H54 (cell line): Measurements from ENCODE around the gene ASS1.

Experiments
- DNase-seq: peaks from one replicate; pipeline ENCODE4 v3.0.0; 2011; ENCODE audit warnings: low spot score, mixed read lengths; ENCODE audit not compliant: insufficient read length
- FAIRE-seq: peaks from 3 replicates; lab custom pipeline; 2011; peaks lifted over from hg19 to GRCh38; lab: Jason Lieb, UNC
- POLR2A ChIP-seq: IDR thresholded peaks from 2 replicates; pipeline ENCODE4 v1.6.1; 2011; ENCODE audit warnings: low read depth, mild to moderate bottlenecking, low read length

Gene ASS1

DNA sequence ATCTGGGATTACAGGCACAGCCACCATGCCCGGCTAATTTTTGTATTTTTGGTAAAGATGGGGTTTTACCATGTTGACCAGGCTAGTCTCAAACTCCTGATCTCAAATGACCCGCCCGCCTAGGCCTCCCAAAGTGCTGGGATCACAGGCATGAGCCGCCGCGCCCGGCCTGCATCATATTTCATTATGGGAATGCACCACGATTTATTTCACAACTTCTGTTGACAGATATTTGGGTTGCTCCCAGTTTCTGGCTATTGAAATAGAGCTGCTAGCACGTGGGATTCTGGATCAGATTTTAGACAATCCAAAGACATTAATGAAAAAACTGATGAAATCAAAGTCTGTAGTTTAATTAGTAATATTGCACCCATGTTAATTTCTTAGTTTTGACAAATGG, 86.2 kb downstream of the ASS1 start:
- TF ChIP-seq POLR2A, result no peak
- DNase-seq (no peak), FAIRE-seq (no peak)

- FAIRE-seq, result no peak
- no peak for DNase-seq
- TF ChIP-seq POLR2A, result no peak
Measured at GRCh38 chr9:130531670-130532069, 86.9 kb downstream of the ASS1 start.

- no peak for TF ChIP-seq POLR2A
- FAIRE-seq (no peak), DNase-seq (no peak)
Measured at GRCh38 chr9:130532426-130533080, 87.8 kb downstream of the ASS1 start.

DNA sequence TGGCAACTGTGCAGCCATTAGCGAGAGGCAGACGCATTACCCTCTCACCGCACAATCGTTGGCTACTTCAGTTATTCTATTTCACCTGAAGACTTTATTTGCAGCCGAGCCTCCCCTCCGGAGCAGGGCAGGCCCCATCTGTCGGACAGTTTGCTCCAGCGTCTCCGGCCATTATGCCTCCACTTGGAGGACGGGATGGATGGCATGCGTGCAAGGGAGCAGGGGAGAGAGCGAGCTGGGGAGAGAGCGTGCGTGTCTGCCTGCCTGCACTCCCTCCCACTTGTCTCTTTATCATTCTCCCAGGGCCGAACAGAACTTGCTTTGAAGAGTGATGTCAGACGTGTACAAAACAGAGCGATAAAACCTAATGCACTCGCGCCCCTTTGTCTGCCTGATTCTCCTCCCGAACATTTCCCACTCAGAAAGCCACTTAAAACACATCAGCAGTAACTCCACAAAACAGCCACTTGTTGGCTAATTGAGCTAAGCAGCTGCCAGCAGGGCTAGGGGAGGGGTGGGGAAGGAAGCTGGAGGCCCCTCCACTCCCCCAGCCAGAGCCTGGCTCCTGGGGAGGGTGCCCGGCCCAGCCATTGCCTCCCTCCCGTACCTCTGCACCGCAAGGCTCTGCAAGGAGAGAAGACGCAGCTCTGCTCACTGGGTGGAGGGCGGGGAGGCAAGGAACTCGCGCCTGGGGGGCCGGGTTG, 91.2 kb downstream of the ASS1 start:
- FAIRE-seq (no peak), DNase-seq (no peak)
- no peak for TF ChIP-seq POLR2A

DNA sequence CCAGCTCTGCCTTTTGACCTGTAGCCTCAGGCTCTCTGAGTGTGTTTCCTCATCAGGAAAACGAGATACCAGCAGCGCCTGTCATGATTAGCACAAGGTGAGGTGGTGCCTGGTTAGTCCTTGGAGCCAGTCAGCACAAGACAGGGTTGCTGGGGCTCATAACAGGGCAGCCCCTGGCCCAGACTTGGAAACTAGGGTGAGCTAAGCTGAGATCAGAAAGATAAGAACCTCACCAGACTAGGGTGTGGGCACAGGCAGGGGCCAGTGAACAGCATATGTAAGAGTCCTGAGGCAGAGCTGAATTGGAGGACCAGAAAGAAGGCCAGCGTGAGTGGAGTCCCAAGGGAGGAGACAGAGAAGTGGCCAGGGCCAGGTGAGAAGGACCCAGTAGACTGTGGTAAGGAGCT, 91.9 kb downstream of the ASS1 start:
- DNase-seq (no peak), FAIRE-seq (no peak)
- TF ChIP-seq POLR2A, result no peak

DNA sequence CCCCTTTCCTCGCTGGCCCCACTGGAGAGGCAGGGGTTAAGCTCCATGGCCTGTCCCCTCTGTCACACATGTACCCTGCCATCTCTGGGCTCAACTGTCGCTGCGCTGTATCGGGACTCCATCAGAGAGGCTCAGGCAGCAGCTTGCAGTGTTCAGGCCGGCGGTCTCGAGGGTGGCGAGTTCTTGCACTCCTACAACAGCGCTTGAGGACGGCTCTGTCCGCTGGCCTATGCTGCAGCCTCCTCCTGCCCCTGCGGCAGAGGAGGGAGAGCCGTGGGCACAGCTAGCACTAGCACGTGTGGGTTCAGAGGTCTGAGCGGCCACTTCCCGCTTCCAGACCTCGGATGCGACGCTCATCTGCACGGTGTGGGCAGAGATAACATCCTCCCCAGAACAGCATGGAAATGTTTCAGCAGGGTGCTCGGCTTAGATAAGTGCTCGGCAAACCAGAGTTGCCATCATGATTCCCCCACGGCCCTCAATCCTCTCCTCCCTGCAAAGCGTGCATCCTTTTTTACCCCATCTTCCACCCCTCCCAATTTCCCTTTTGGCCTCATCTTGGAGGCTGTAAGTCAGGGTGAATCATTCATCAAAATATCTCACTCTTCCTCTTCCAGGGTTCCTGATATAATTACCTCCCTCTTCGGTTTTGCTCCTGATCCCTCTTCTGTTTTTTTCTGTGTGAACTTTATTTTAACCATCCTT, 92.7 kb downstream of the ASS1 start:
- FAIRE-seq, result no peak
- TF ChIP-seq POLR2A, result no peak
- DNase-seq, result no peak

- FAIRE-seq (no peak), DNase-seq (no peak)
- TF ChIP-seq POLR2A, result no peak
Measured at GRCh38 chr9:130539420-130540223, 94.9 kb downstream of the ASS1 start.

- TF ChIP-seq POLR2A, result no peak
- DNase-seq (no peak), FAIRE-seq (no peak)
Measured at GRCh38 chr9:130541533-130541932, 96.8 kb downstream of the ASS1 start.

- FAIRE-seq (no peak), DNase-seq (no peak)
- TF ChIP-seq POLR2A, result no peak
Measured at GRCh38 chr9:130542038-130542437, 97.3 kb downstream of the ASS1 start.

DNA sequence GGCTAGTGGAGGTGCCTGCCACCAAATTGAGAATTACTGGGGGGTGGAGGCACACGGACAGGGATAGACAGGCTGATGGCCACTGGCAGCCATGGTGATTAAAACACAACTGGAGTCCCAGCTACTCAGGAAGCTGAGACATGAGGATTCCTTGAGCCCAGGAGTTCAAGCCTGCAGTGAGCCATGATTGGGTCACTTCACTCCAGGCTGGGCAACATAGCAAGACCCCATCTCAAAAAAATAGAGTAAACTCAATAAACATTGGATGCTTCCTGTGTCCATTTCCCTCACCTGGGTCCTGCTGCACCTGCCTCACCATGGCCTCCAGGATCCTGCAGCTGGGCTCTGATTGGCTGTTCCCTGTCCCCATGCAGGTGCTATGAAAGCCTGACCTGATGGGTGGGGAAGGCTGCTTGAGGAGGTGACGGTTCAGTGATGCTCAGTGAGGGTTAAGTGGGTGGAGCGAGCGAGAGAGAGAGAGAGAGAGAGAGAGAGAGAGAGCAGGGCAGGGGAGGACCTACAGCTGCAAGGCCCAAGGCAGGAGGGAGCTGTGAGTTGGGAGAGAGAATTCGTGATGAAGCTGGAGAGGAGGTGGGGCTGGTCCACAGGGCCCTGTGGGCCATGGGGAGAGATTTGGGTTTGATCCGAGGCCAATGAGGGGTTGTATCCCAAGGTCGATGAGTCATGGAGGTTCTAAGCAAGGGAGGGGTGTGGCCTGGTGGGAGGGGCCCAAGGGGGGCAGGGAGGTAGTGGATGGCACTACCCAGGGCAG, 97.9 kb downstream of the ASS1 start:
- FAIRE-seq, result no peak
- no peak for TF ChIP-seq POLR2A
- no peak for DNase-seq

GRCh38 chr9:130543368-130543767, 98.6 kb downstream of the ASS1 start:
- DNase-seq, result no peak
- FAIRE-seq, result no peak
- no peak for TF ChIP-seq POLR2A

GRCh38 chr9:130543859-130544258, 99.1 kb downstream of the ASS1 start:
- TF ChIP-seq POLR2A, result no peak
- FAIRE-seq (no peak), DNase-seq (no peak)

- TF ChIP-seq POLR2A, result no peak
- no peak for DNase-seq
- no peak for FAIRE-seq
Measured at GRCh38 chr9:130544364-130544763, 99.6 kb downstream of the ASS1 start.
